SK-N-SH (cell line): ENCODE data around the gene SETD5. TPM values are rescaled to one million over a fixed set of nuclear protein-coding genes. Genes with fewer than 3 reads are reported as not detected.
A peak's percentile ranks its signal among the peaks of the same experiment; 100 is the strongest.

ENCODE experiments used
- CHD2 ChIP-seq: fragments of 150-350 bp; IDR thresholded peaks from 2 replicates; pipeline ENCODE4 v1.6.1; 2018; ENCODE audit warnings: low read length; ENCODE audit not compliant: partially characterized antibody
- EZH2phosphoT487 ChIP-seq: fragments of 200-600 bp; sonication (generic); IDR thresholded peaks from 2 replicates; pipeline ENCODE4 v1.6.1; 2017; ENCODE audit warnings: low read depth, mixed run types, mild to moderate bottlenecking, antibody characterized with exemption, moderate library complexity, borderline replicate concordance
- FOSL2 ChIP-seq: IDR thresholded peaks from 2 replicates; pipeline ENCODE4 v1.4.0; 2012; ENCODE audit warnings: low read depth, mild to moderate bottlenecking, moderate library complexity, borderline replicate concordance
- FOXM1 ChIP-seq: IDR thresholded peaks from 2 replicates; pipeline ENCODE4 v1.4.0; 2012; ENCODE audit warnings: low read depth, mild to moderate bottlenecking
- GATA2 ChIP-seq: sonication (generic); formaldehyde crosslinking; IDR thresholded peaks from 2 replicates; pipeline ENCODE4 v1.5.0; 2020; ENCODE audit warnings: mild to moderate bottlenecking, missing genetic modification reagents
- IRF3 ChIP-seq: fragments of 150-350 bp; IDR thresholded peaks from 2 replicates; pipeline ENCODE4 v1.6.1; 2016; ENCODE audit warnings: mild to moderate bottlenecking, low read depth, low read length
- MAX ChIP-seq: IDR thresholded peaks from 2 replicates; pipeline ENCODE4 v1.4.0; 2012; ENCODE audit warnings: low read depth
- MXI1 ChIP-seq: IDR thresholded peaks from 2 replicates; pipeline ENCODE4 v1.6.1; 2012; ENCODE audit warnings: mild to moderate bottlenecking, low read depth, low read length, improper control_type of control experiment
- NFIC ChIP-seq: IDR thresholded peaks from 2 replicates; pipeline ENCODE4 v1.4.0; 2012; ENCODE audit warnings: borderline replicate concordance
- PBX3 ChIP-seq: IDR thresholded peaks from 2 replicates; pipeline ENCODE4; 2012
- POLR2AphosphoS5 ChIP-seq: IDR thresholded peaks from 2 replicates; pipeline ENCODE4 v1.6.1; 2012; ENCODE audit warnings: low read depth, low read length
- REST ChIP-seq: IDR thresholded peaks from 2 replicates; pipeline ENCODE4 v1.6.1; 2012; ENCODE audit warnings: mild to moderate bottlenecking, low read depth, low read length, moderate library complexity
- RXRA ChIP-seq: IDR thresholded peaks from 2 replicates; pipeline ENCODE4 v1.4.0; 2012; ENCODE audit warnings: low read depth, mild to moderate bottlenecking, borderline replicate concordance
- SIN3A ChIP-seq: IDR thresholded peaks from 2 replicates; pipeline ENCODE4 v1.6.1; 2012; ENCODE audit warnings: low read depth, mild to moderate bottlenecking, low read length, moderate library complexity, borderline replicate concordance
- TAF1 ChIP-seq: IDR thresholded peaks from 2 replicates; pipeline ENCODE4 v1.6.1; 2012; ENCODE audit warnings: low read depth, mild to moderate bottlenecking, low read length, moderate library complexity, borderline replicate concordance
- TCF12 ChIP-seq: IDR thresholded peaks from 2 replicates; pipeline ENCODE4 v1.4.0; 2012
- TEAD4 ChIP-seq: IDR thresholded peaks from 2 replicates; pipeline ENCODE4 v1.4.0; 2012; ENCODE audit warnings: mild to moderate bottlenecking, borderline replicate concordance; ENCODE audit not compliant: insufficient read depth
- USF1 ChIP-seq: IDR thresholded peaks from 2 replicates; pipeline ENCODE4 v1.4.0; 2012; ENCODE audit warnings: low read depth, borderline replicate concordance
- ZBTB33 ChIP-seq: IDR thresholded peaks from 2 replicates; pipeline ENCODE4 v1.4.0; 2012; ENCODE audit warnings: low read depth, borderline replicate concordance
- polyA plus RNA-seq, 3 experiments: library from polyadenylated mRNA; depleted of rRNA; stranded (reverse); fragments of >200 nt; gene quantifications; 2 replicates each; pipeline ENCODE4 v1.2.3, GENCODE V29; 2012

The SETD5 gene
- polyA plus RNA-seq, 1 of the 3 experiments (the other 2 are of a cell fraction): 32.3 TPM

- TF ChIP-seq REST (0 out of 2 replicates have a peak, but pooled peaks have one; percentile 46), NFIC (peak; percentile 95), EZH2phosphoT487 (no peak), POLR2AphosphoS5 (peak; percentile 54), RXRA (no peak), TEAD4 (0 out of 2 replicates have a peak, but pooled peaks have one; percentile 29), ZBTB33 (0 out of 2 replicates have a peak, but pooled peaks have one; percentile 8), MXI1 (peak; percentile 71; the same call in 1 of the 2 replicates), CHD2 (peak; percentile 59), TCF12 (peak; percentile 86), IRF3 (no peak), MAX (peak; percentile 73; the same call in 1 of the 2 replicates), SIN3A (peak; percentile 72; the same call in 1 of the 2 replicates), TAF1 (peak; percentile 20; the same call in 1 of the 2 replicates), USF1 (no peak), FOSL2 (peak; percentile 36; the same call in 1 of the 2 replicates), PBX3 (peak; percentile 68), GATA2 (CRISPR knock-in tag) (peak; percentile 61), FOXM1 (no peak)
These were observed 25.5 kb downstream of the SETD5 start (continued) for GRCh38 chr3:9422712-9423424.
